KMS-11 (cell line): ENCODE measurements around the gene DNAJC3.

Experiments
- H2AFZ ChIP-seq: fragments of 200-600 bp; sonication (generic); 2 replicates; pipeline ENCODE4 v1.6.1; 2016; ENCODE audit warnings: antibody characterized with exemption, mixed run types, low read depth
- H3K27ac ChIP-seq: fragments of 200-600 bp; sonication (generic); 2 replicates; pipeline ENCODE4 v1.6.1; 2016; ENCODE audit warnings: mild to moderate bottlenecking, mixed run types
- H3K27me3 ChIP-seq: fragments of 200-600 bp; sonication (generic); 2 replicates; pipeline ENCODE4 v1.6.1; 2017; ENCODE audit warnings: mild to moderate bottlenecking, low read depth, mixed run types, moderate library complexity; ENCODE audit not compliant: insufficient read depth
- H3K36me3 ChIP-seq: fragments of 200-600 bp; sonication (generic); 2 replicates; pipeline ENCODE4 v1.6.1; 2017; ENCODE audit warnings: mild to moderate bottlenecking, mixed run types; ENCODE audit not compliant: insufficient read depth
- H3K4me1 ChIP-seq: fragments of 200-600 bp; sonication (generic); 2 replicates; pipeline ENCODE4 v1.6.1; 2016; ENCODE audit warnings: mild to moderate bottlenecking, low read depth, mixed run types; ENCODE audit not compliant: poor library complexity, severe bottlenecking
- H3K4me2 ChIP-seq: fragments of 200-600 bp; sonication (generic); 2 replicates; pipeline ENCODE4 v1.7.0; 2016; ENCODE audit warnings: mild to moderate bottlenecking, mixed run types
- H3K4me3 ChIP-seq: fragments of 200-600 bp; sonication (generic); IDR thresholded peaks from 2 replicates; pipeline ENCODE4 v1.6.1; 2017; ENCODE audit warnings: low read depth, low read length, mixed read lengths; ENCODE audit not compliant: insufficient read depth
- H3K79me2 ChIP-seq: fragments of 200-600 bp; sonication (generic); 2 replicates; pipeline ENCODE4 v1.6.1; 2016; ENCODE audit warnings: low read depth, mixed run types; ENCODE audit not compliant: insufficient read depth
- H3K9ac ChIP-seq: fragments of 200-600 bp; sonication (generic); 2 replicates; pipeline ENCODE4 v1.6.1; 2016; ENCODE audit warnings: mild to moderate bottlenecking, mixed run types
- H4K20me1 ChIP-seq: fragments of 200-600 bp; sonication (generic); 2 replicates; pipeline ENCODE4 v1.6.1; 2016; ENCODE audit warnings: mild to moderate bottlenecking, mixed run types; ENCODE audit not compliant: insufficient read depth
- CTCF ChIP-seq: fragments of 200-600 bp; sonication (generic); conservative IDR thresholded peaks from 2 replicates; pipeline ENCODE4 v1.6.1; 2017; ENCODE audit warnings: low read depth, mild to moderate bottlenecking, antibody characterized with exemption, low read length, moderate library complexity, mixed read lengths

DNAJC3 gene

GRCh38 chr13:95833126-95833525 is 156.2 kb downstream of the DNAJC3 start:
- Histone ChIP-seq H3K9ac (no peak overlapping the region), H3K27ac (no peak overlapping the region), H3K4me2 (no peak overlapping the region), H3K79me2 (no peaks in the 10 kb centered on the region), H4K20me1 (no peaks in the 10 kb centered on the region), H3K4me3 (no peak overlapping the region), H3K4me1 (no peaks in the 10 kb centered on the region), H3K27me3 (no peaks in the 10 kb centered on the region), H2AFZ (no peak overlapping the region), H3K36me3 (no peaks in the 10 kb centered on the region)
- TF ChIP-seq CTCF = no peak

GRCh38 chr13:95833719-95834118 is 156.8 kb downstream of the DNAJC3 start:
- Histone ChIP-seq H3K36me3 (no peaks in the 10 kb centered on the region), H3K79me2 (no peaks in the 10 kb centered on the region), H3K27ac (no peak overlapping the region), H3K9ac (no peak overlapping the region), H3K4me3 (no peak overlapping the region), H3K4me1 (no peaks in the 10 kb centered on the region), H4K20me1 (no peaks in the 10 kb centered on the region), H3K4me2 (no peak overlapping the region), H3K27me3 (no peaks in the 10 kb centered on the region), H2AFZ (no peak overlapping the region)
- no peak for TF ChIP-seq CTCF

GRCh38 chr13:95834134-95834765 is 157.3 kb downstream of the DNAJC3 start:
- peak; percentile 81 for TF ChIP-seq CTCF
- H3K79me2 ChIP-seq = no peaks in the 10 kb centered on the region
- no peaks in the 10 kb centered on the region for H3K36me3 ChIP-seq
- H3K27ac ChIP-seq = no peak overlapping the region
- no peak overlapping the region for H3K4me2 ChIP-seq
- no peaks in the 10 kb centered on the region for H4K20me1 ChIP-seq
- no peaks in the 10 kb centered on the region for H3K4me1 ChIP-seq
- H3K27me3 ChIP-seq = no peaks in the 10 kb centered on the region
- H3K9ac ChIP-seq = no peak overlapping the region
- H3K4me3 ChIP-seq = no peak overlapping the region
- no peak overlapping the region for H2AFZ ChIP-seq

DNA sequence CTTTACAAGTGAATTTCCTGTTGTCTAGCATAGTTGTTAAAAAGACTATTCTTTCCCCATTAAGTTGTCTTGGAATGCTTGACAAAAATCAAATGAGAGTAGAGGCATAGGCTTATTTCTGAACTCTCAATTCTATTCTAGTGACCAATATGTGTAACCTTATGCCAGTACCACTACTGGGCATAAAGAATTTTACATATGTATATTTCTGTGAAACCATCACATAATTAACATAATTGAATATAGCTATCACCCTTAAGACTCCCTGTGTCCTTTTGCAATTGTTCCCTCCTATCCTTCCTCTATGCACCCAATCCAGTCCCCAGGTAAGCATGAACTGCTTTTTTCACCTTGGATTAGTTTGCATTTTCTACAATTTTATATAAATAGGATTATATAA is 165.0 kb downstream of the DNAJC3 start:
- no peaks in the 10 kb centered on the region for H3K36me3 ChIP-seq
- H3K4me1 ChIP-seq = no peaks in the 10 kb centered on the region
- no peak overlapping the region for H2AFZ ChIP-seq
- H3K4me2 ChIP-seq = no peak overlapping the region
- H3K27me3 ChIP-seq = no peaks in the 10 kb centered on the region
- H4K20me1 ChIP-seq = no peaks in the 10 kb centered on the region
- H3K27ac ChIP-seq = no peak overlapping the region
- H3K9ac ChIP-seq = no peak overlapping the region
- H3K4me3 ChIP-seq = no peak overlapping the region
- no peak for TF ChIP-seq CTCF
- no peaks in the 10 kb centered on the region for H3K79me2 ChIP-seq
